WTC11 (cell line): ENCODE data around the gene ACAA1. TPM values are rescaled to one million over a fixed set of nuclear protein-coding genes. Genes with fewer than 3 reads are reported as not detected.

Experiments used
- ATAC-seq: fragments of 200-7000 bp; cut with Tn5 transposase; 2 replicates; pipeline ENCODE4 v1.10.0; 2021; ENCODE audit warnings: mild to moderate bottlenecking, moderate library complexity
- CTCF ChIA-PET: fragments of 300-600 bp; sonication (Branson Sonifier 250); formaldehyde crosslinking; loops from one replicate; lab custom pipeline; 2021; ENCODE audit warnings: antibody characterized with exemption; lab: Charles Lee
- POLR2A ChIA-PET: fragments of 350-600 bp; sonication (Branson Sonifier 250); formaldehyde crosslinking; loops from one replicate; lab custom pipeline; 2021; ENCODE audit warnings: antibody characterized with exemption; lab: Charles Lee
- DNase-seq: peaks from one replicate; pipeline ENCODE4 v3.0.0; 2021; ENCODE audit warnings: low spot score
- H3K27ac Mint-ChIP-seq: 2 replicates; pipeline ENCODE4 v1.8.0; 2021; ENCODE audit warnings: mixed read lengths
- H3K27me3 Mint-ChIP-seq: 2 replicates; pipeline ENCODE4 v1.8.0; 2021; ENCODE audit warnings: low read depth, mild to moderate bottlenecking, moderate library complexity, mixed read lengths
- H3K36me3 Mint-ChIP-seq: 2 replicates; pipeline ENCODE4 v1.8.0; 2021; ENCODE audit warnings: mixed read lengths
- H3K4me1 Mint-ChIP-seq: 2 replicates; pipeline ENCODE4 v1.8.0; 2022; ENCODE audit warnings: mixed read lengths
- H3K4me3 Mint-ChIP-seq: 2 replicates; pipeline ENCODE4 v1.8.0; 2021; ENCODE audit warnings: mild to moderate bottlenecking, moderate library complexity, mixed read lengths
- H3K9me3 Mint-ChIP-seq: 2 replicates; pipeline ENCODE4 v1.8.0; 2021; ENCODE audit warnings: mixed read lengths
- ELF4 ChIP-seq: sonication (generic); formaldehyde crosslinking; IDR thresholded peaks from 2 replicates; pipeline ENCODE4 v1.8.1; 2022; ENCODE audit warnings: low read depth, mild to moderate bottlenecking, moderate library complexity, missing genetic modification reagents
- ETV6 ChIP-seq: sonication (generic); formaldehyde crosslinking; IDR thresholded peaks from 2 replicates; pipeline ENCODE4 v1.8.1; 2022; ENCODE audit warnings: mild to moderate bottlenecking, missing genetic modification reagents
- FOXK1 ChIP-seq: sonication (generic); formaldehyde crosslinking; IDR thresholded peaks from 2 replicates; pipeline ENCODE4 v1.8.0; 2022; ENCODE audit warnings: mild to moderate bottlenecking, moderate library complexity, missing genetic modification reagents
- MYBL2 ChIP-seq: sonication (generic); formaldehyde crosslinking; IDR thresholded peaks from 2 replicates; pipeline ENCODE4 v1.8.1; 2023; ENCODE audit warnings: mild to moderate bottlenecking, moderate library complexity, missing genetic modification reagents
- NR1H2 ChIP-seq: sonication (generic); formaldehyde crosslinking; IDR thresholded peaks from 2 replicates; pipeline ENCODE4 v1.9.0; 2021; ENCODE audit warnings: mild to moderate bottlenecking, moderate library complexity, missing genetic modification reagents
- OVOL2 ChIP-seq: fragments of 250-450 bp; sonication (Bioruptor Pico); IDR thresholded peaks from 2 replicates; pipeline ENCODE4 v1.9.0; 2021; ENCODE audit warnings: mild to moderate bottlenecking, borderline replicate concordance
- SMAD3 ChIP-seq: sonication (generic); formaldehyde crosslinking; IDR thresholded peaks from 2 replicates; pipeline ENCODE4 v1.8.0; 2022; ENCODE audit warnings: missing genetic modification reagents, mild to moderate bottlenecking, borderline replicate concordance
- SMAD4 ChIP-seq: sonication (generic); formaldehyde crosslinking; IDR thresholded peaks from 2 replicates; pipeline ENCODE4 v1.8.0; 2022; ENCODE audit warnings: mild to moderate bottlenecking, missing genetic modification reagents
- TEAD1 ChIP-seq: sonication (generic); formaldehyde crosslinking; IDR thresholded peaks from 2 replicates; pipeline ENCODE4 v1.8.0; 2022; ENCODE audit warnings: mild to moderate bottlenecking, missing genetic modification reagents
- TP53 ChIP-seq: sonication (generic); formaldehyde crosslinking; IDR thresholded peaks from 2 replicates; pipeline ENCODE4 v1.8.1; 2023; ENCODE audit warnings: mild to moderate bottlenecking, missing genetic modification reagents
- ZNF138 ChIP-seq: sonication (generic); formaldehyde crosslinking; conservative IDR thresholded peaks from 2 replicates; pipeline ENCODE4 v1.8.1; 2022; ENCODE audit warnings: mild to moderate bottlenecking, moderate library complexity, missing genetic modification reagents
- ZNF671 ChIP-seq: fragments of 250-450 bp; sonication (Bioruptor Pico); IDR thresholded peaks from 2 replicates; pipeline ENCODE4 v1.8.0; 2021; ENCODE audit warnings: mild to moderate bottlenecking
- total RNA-seq: library from RNA; stranded (reverse); gene quantifications from 3 replicates; pipeline ENCODE4 v1.2.3, GENCODE V29; 2021
- TF ChIP-seq, protein P1 (sequence below): sonication (generic); formaldehyde crosslinking; IDR thresholded peaks from 2 replicates; pipeline ENCODE4 v1.8.1; 2022; ENCODE audit warnings: missing genetic modification reagents, borderline replicate concordance
- TF ChIP-seq, protein P2 (sequence below): sonication (generic); formaldehyde crosslinking; IDR thresholded peaks from 2 replicates; pipeline ENCODE4 v1.8.0; 2022; ENCODE audit warnings: mild to moderate bottlenecking, missing genetic modification reagents
- TF ChIP-seq, protein P3 (sequence below): sonication (generic); formaldehyde crosslinking; IDR thresholded peaks from 2 replicates; pipeline ENCODE4 v1.8.1; 2023; ENCODE audit warnings: mild to moderate bottlenecking, missing genetic modification reagents, moderate library complexity
- TF ChIP-seq, protein P4 (sequence below): sonication (generic); formaldehyde crosslinking; IDR thresholded peaks from 2 replicates; pipeline ENCODE4 v1.8.1; 2022; ENCODE audit warnings: low read depth, missing genetic modification reagents, borderline replicate concordance
- TF ChIP-seq, protein P5 (sequence below): sonication (generic); formaldehyde crosslinking; IDR thresholded peaks from 2 replicates; pipeline ENCODE4 v1.8.0; 2022; ENCODE audit warnings: mild to moderate bottlenecking, missing genetic modification reagents
- TF ChIP-seq, protein P6 (sequence below): sonication (generic); formaldehyde crosslinking; IDR thresholded peaks from 2 replicates; pipeline ENCODE4 v1.8.1; 2022; ENCODE audit warnings: low read depth, mild to moderate bottlenecking, moderate library complexity, missing genetic modification reagents, borderline replicate concordance
- TF ChIP-seq, protein P7 (sequence below): sonication (generic); formaldehyde crosslinking; IDR thresholded peaks from 2 replicates; pipeline ENCODE4 v1.8.1; 2023; ENCODE audit warnings: mild to moderate bottlenecking, missing genetic modification reagents
- TF ChIP-seq, protein P8 (sequence below): sonication (generic); formaldehyde crosslinking; conservative IDR thresholded peaks from 2 replicates; pipeline ENCODE4 v1.8.1; 2023; ENCODE audit warnings: mild to moderate bottlenecking, low read depth, missing genetic modification reagents, moderate library complexity

The ACAA1 gene
- total RNA-seq, 1 experiment from 2014 or later, result 46.5 TPM

DNA sequence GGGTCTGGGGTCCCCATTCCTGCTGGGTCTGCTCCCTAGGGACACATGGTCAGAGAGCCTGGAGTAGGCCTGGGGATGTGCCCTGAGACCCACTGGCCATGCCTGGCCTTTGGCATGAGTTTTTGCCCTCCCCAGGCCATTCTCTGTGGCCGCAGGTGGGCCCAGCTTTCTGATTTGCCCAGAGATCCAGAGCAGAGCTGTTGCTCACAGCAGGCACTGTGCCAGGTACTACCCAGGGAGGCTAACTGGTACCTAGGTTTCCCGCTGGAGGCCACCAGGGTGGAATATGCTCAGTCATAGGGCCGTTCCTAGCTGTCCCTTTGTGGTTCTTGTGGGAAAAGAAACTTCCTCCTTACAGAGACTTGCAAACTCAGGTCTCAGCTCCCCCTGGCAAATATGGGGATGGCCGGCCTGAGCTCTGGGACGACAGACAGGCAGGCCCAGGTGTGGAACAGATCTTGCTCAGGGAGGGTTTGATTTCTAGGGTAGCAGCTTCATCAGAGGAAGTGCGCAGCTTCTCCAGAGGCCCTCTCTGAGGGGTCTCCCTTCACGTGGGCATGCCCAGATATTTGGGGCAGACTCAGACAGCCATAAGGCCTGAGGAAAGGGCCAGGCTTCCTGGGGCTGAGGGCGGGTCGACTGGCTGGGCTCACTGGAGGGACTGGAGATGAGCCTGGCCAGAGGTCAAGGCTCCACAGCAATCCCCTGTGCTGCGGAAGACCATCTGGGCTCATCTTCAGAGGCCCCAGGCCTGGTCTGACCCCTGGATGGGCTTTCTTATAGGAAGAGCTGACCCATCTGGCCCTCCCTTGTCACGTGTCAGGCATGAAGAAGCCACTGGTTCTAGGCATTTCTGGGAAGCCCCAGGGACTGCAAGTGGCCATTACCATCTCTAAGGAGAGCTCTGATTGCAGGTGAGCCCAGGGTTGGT lies 28.0 kb downstream of the ACAA1 start:
- TF ChIP-seq TEAD1 (CRISPR knock-in tag) (no peak), SMAD3 (CRISPR knock-in tag) (no peak), ZNF671 (CRISPR knock-in tag) (no peak), SMAD4 (CRISPR knock-in tag) (no peak), MYBL2 (CRISPR knock-in tag) (no peak), ZNF138 (CRISPR knock-in tag) (no peak), NR1H2 (no peak), ETV6 (CRISPR knock-in tag) (no peak), FOXK1 (CRISPR knock-in tag) (no peak), ELF4 (CRISPR knock-in tag) (no peak), OVOL2 (CRISPR knock-in tag) (no peak)
- TF ChIP-seq, protein P1, sequence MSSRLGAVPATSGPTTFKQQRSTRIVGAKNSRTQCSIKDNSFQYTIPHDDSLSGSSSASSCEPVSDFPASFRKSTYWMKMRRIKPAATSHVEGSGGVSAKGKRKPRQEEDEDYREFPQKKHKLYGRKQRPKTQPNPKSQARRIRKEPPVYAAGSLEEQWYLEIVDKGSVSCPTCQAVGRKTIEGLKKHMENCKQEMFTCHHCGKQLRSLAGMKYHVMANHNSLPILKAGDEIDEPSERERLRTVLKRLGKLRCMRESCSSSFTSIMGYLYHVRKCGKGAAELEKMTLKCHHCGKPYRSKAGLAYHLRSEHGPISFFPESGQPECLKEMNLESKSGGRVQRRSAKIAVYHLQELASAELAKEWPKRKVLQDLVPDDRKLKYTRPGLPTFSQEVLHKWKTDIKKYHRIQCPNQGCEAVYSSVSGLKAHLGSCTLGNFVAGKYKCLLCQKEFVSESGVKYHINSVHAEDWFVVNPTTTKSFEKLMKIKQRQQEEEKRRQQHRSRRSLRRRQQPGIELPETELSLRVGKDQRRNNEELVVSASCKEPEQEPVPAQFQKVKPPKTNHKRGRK (CRISPR knock-in tag), result no peak
- TF ChIP-seq, protein P2, sequence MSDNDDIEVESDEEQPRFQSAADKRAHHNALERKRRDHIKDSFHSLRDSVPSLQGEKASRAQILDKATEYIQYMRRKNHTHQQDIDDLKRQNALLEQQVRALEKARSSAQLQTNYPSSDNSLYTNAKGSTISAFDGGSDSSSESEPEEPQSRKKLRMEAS (CRISPR knock-in tag), result no peak
- TF ChIP-seq, protein P3, sequence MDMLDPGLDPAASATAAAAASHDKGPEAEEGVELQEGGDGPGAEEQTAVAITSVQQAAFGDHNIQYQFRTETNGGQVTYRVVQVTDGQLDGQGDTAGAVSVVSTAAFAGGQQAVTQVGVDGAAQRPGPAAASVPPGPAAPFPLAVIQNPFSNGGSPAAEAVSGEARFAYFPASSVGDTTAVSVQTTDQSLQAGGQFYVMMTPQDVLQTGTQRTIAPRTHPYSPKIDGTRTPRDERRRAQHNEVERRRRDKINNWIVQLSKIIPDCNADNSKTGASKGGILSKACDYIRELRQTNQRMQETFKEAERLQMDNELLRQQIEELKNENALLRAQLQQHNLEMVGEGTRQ (CRISPR knock-in tag), result no peak
- TF ChIP-seq, protein P4, sequence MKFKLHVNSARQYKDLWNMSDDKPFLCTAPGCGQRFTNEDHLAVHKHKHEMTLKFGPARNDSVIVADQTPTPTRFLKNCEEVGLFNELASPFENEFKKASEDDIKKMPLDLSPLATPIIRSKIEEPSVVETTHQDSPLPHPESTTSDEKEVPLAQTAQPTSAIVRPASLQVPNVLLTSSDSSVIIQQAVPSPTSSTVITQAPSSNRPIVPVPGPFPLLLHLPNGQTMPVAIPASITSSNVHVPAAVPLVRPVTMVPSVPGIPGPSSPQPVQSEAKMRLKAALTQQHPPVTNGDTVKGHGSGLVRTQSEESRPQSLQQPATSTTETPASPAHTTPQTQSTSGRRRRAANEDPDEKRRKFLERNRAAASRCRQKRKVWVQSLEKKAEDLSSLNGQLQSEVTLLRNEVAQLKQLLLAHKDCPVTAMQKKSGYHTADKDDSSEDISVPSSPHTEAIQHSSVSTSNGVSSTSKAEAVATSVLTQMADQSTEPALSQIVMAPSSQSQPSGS (CRISPR knock-in tag), result no peak
- Mint-ChIP-seq H3K9me3 (peaks cover 16% of the 10 kb centered on the region), H3K4me1 (no peaks in the 10 kb centered on the region), H3K36me3 (peaks cover 10% of the 10 kb centered on the region; the same call in 1 of the 2 replicates), H3K27me3 (no peaks in the 10 kb centered on the region), H3K27ac (no peak overlapping the region), H3K4me3 (no peak overlapping the region)
- no peak for ATAC-seq
- POLR2A ChIA-PET, result interaction anchor here (1.1 kb wide), 1 partner anchor 10 kb away, joined by 3 read pairs; no protein-coding TSS in a partner anchor
- no peak for DNase-seq
- CTCF ChIA-PET, result interaction anchor here (1.1 to 1.2 kb wide), 2 partner anchors 9 to 56 kb away, joined by 3 read pairs; no protein-coding TSS in a partner anchor

DNA sequence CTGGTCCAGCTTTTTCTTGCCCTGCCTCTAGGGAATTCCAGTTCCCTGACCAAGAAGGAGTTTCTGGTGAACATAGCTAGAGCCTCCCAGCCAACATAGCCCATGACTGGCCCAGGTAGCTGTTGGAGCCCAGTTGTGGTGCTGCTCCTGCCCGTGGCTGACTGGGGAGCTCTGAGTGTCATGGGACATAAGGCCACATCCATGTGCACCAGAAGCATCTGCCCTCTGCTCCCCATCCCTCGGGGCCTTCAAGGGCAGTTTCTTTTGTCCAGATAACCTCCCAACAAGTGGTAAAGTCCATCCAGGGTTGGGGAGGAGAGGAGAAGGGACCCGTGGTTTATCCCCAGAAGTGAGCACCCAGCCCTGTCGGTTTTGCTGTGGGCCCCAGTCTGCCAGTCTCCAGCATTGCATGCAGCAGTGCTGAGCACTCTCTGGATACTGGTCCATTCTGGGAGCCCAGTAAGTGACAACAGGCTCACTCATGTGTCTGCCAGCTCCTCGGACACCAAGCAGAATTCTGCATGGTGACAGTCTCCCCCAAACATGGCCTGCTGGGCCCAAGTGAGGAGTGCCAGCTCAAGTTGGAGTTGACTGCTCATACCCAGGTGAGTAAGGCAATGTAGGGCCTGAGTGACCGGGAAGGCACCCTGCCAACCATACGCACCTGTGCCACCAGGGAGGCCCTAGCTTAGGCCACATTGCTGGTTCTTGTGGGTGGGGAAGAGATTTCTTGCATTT lies 28.8 kb downstream of the ACAA1 start:
- POLR2A ChIA-PET, result interaction anchor here (0.6 to 1.1 kb wide), 2 partner anchors 9 to 638 kb away, joined by 3 to 4 read pairs; no protein-coding TSS in a partner anchor
- peaks cover 10% of the 10 kb centered on the region; the same call in 1 of the 2 replicates for H3K36me3 Mint-ChIP-seq
- ATAC-seq (no peak), DNase-seq (no peak)
- H3K27ac Mint-ChIP-seq, result no peak overlapping the region
- CTCF ChIA-PET, result interaction anchor here (1.2 to 1.6 kb wide), 2 partner anchors 9 to 56 kb away, joined by 3 to 4 read pairs; no protein-coding TSS in a partner anchor
- H3K9me3 Mint-ChIP-seq, result peaks cover 21% of the 10 kb centered on the region
- no peak overlapping the region for H3K4me3 Mint-ChIP-seq
- H3K27me3 Mint-ChIP-seq, result no peaks in the 10 kb centered on the region; the same call in 1 of the 2 replicates
- H3K4me1 Mint-ChIP-seq, result no peaks in the 10 kb centered on the region
- TF ChIP-seq MYBL2 (CRISPR knock-in tag), result no peak
- TF ChIP-seq, protein P5, sequence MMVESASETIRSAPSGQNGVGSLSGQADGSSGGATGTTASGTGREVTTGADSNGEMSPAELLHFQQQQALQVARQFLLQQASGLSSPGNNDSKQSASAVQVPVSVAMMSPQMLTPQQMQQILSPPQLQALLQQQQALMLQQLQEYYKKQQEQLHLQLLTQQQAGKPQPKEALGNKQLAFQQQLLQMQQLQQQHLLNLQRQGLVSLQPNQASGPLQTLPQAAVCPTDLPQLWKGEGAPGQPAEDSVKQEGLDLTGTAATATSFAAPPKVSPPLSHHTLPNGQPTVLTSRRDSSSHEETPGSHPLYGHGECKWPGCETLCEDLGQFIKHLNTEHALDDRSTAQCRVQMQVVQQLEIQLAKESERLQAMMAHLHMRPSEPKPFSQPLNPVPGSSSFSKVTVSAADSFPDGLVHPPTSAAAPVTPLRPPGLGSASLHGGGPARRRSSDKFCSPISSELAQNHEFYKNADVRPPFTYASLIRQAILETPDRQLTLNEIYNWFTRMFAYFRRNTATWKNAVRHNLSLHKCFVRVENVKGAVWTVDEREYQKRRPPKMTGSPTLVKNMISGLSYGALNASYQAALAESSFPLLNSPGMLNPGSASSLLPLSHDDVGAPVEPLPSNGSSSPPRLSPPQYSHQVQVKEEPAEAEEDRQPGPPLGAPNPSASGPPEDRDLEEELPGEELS, result no peak
- TF ChIP-seq, protein P6, sequence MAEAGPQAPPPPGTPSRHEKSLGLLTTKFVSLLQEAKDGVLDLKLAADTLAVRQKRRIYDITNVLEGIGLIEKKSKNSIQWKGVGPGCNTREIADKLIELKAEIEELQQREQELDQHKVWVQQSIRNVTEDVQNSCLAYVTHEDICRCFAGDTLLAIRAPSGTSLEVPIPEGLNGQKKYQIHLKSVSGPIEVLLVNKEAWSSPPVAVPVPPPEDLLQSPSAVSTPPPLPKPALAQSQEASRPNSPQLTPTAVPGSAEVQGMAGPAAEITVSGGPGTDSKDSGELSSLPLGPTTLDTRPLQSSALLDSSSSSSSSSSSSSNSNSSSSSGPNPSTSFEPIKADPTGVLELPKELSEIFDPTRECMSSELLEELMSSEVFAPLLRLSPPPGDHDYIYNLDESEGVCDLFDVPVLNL (CRISPR knock-in tag), result no peak
- no peak for TF ChIP-seq TEAD1 (CRISPR knock-in tag)
- TF ChIP-seq TP53 (CRISPR knock-in tag), result no peak
- TF ChIP-seq, protein P7, sequence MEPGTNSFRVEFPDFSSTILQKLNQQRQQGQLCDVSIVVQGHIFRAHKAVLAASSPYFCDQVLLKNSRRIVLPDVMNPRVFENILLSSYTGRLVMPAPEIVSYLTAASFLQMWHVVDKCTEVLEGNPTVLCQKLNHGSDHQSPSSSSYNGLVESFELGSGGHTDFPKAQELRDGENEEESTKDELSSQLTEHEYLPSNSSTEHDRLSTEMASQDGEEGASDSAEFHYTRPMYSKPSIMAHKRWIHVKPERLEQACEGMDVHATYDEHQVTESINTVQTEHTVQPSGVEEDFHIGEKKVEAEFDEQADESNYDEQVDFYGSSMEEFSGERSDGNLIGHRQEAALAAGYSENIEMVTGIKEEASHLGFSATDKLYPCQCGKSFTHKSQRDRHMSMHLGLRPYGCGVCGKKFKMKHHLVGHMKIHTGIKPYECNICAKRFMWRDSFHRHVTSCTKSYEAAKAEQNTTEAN, result no peak
- TF ChIP-seq, protein P8, sequence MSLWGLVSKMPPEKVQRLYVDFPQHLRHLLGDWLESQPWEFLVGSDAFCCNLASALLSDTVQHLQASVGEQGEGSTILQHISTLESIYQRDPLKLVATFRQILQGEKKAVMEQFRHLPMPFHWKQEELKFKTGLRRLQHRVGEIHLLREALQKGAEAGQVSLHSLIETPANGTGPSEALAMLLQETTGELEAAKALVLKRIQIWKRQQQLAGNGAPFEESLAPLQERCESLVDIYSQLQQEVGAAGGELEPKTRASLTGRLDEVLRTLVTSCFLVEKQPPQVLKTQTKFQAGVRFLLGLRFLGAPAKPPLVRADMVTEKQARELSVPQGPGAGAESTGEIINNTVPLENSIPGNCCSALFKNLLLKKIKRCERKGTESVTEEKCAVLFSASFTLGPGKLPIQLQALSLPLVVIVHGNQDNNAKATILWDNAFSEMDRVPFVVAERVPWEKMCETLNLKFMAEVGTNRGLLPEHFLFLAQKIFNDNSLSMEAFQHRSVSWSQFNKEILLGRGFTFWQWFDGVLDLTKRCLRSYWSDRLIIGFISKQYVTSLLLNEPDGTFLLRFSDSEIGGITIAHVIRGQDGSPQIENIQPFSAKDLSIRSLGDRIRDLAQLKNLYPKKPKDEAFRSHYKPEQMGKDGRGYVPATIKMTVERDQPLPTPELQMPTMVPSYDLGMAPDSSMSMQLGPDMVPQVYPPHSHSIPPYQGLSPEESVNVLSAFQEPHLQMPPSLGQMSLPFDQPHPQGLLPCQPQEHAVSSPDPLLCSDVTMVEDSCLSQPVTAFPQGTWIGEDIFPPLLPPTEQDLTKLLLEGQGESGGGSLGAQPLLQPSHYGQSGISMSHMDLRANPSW (CRISPR knock-in tag), result no peak
